K562 (cell line): ENCODE data around the gene VEGFB. TPM values are rescaled to one million over a fixed set of nuclear protein-coding genes. Genes with fewer than 3 reads are reported as not detected.

Experiments
- ATAC-seq: fragments of 200-7000 bp; cut with Tn5 transposase; 3 replicates; pipeline ENCODE4 v1.9.1; 2020; ENCODE audit warnings: moderate library complexity
- BruUV-seq: library from RNA; stranded (reverse); fragments of 400-500 nt; replicated peaks from 2 replicates; lab custom pipeline; 2021; lab: Mats Ljungman, UMichigan
- CTCF ChIA-PET: fragments of 300-600 bp; formaldehyde crosslinking; extraction: SDS; loops from one replicate; lab custom pipeline; 2021; ENCODE audit warnings: low intra/inter-chr PET ratio; lab: Yijun Ruan, JAX
- POLR2A ChIA-PET: fragments of 300-600, 350-650 bp; sonication (Branson Sonifier 250); formaldehyde crosslinking; extraction: SDS; loops from one replicate; lab custom pipeline; 2021; ENCODE audit warnings: antibody characterized with exemption, inconsistent platforms; lab: Yijun Ruan, JAX
- DNase-seq, 4 experiments: peaks; one replicate each; pipeline versions ENCODE4 v3.0.0 to v3.0.0-alpha.2; 2011 to 2018; ENCODE audit warnings: low spot score in 3 of 4, mixed read lengths in 3 of 4; ENCODE audit errors: extremely low read depth in 1 of 4
- FAIRE-seq: peaks from 2 replicates; lab custom pipeline; 2011; peaks lifted over from hg19 to GRCh38; lab: Jason Lieb, UNC
- H2AFZ ChIP-seq: 2 replicates; pipeline ENCODE4 v1.6.0; 2011; ENCODE audit warnings: low read depth, low read length, control low read depth, inconsistent platforms
- H3K27ac ChIP-seq: fragments of 200-600 bp; 3 replicates; pipeline ENCODE4 v1.8.0; 2011; ENCODE audit warnings: low read depth, mild to moderate bottlenecking, control low read depth, inconsistent platforms, low read length, moderate library complexity, mixed read lengths; ENCODE audit errors: extremely low read depth
- H3K27me3 ChIP-seq, 2 experiments: fragments of 300-600 bp in 1 of 2; 2 replicates in 1 of 2; 3 replicates in 1 of 2; pipeline versions ENCODE4 v1.6.0 to v1.8.0; 2011; ENCODE audit warnings: inconsistent platforms in 2 of 2, low read length in 2 of 2, mild to moderate bottlenecking in 1 of 2, mixed read lengths in 1 of 2, moderate library complexity in 1 of 2; ENCODE audit not compliant: control insufficient read depth in 2 of 2, insufficient read depth in 2 of 2
- H3K36me3 ChIP-seq: fragments of 300-600 bp; 3 replicates; pipeline ENCODE4 v1.8.0; 2011; ENCODE audit warnings: mild to moderate bottlenecking, low read length, inconsistent platforms; ENCODE audit not compliant: control insufficient read depth, insufficient read depth
- H3K4me1 ChIP-seq, 2 experiments: fragments of 200-600 bp in 1 of 2; replicated peaks in 1 of 2; 2 replicates in 1 of 2; 3 replicates in 1 of 2; pipeline versions ENCODE4 v1.5.1 to v1.8.0; 2011; ENCODE audit warnings: inconsistent platforms in 2 of 2, low read length in 2 of 2, mild to moderate bottlenecking in 1 of 2, mixed read lengths in 1 of 2, moderate library complexity in 1 of 2; ENCODE audit not compliant: control insufficient read depth in 2 of 2, insufficient read depth in 2 of 2
- H3K4me2 ChIP-seq: 2 replicates; pipeline ENCODE4 v1.6.1; 2011; ENCODE audit warnings: low read length, control low read depth, inconsistent platforms, mixed read lengths; ENCODE audit not compliant: insufficient read depth
- H3K4me3 ChIP-seq: fragments of 200-600 bp; sonication (generic), shearing (Covaris generic); 2 replicates; pipeline ENCODE4 v1.5.1; 2016; ENCODE audit warnings: control low read depth, inconsistent platforms
- H3K79me2 ChIP-seq: fragments of 200-600 bp; 3 replicates; pipeline ENCODE4 v1.8.0; 2011; ENCODE audit warnings: low read length, inconsistent platforms; ENCODE audit not compliant: control insufficient read depth, insufficient read depth
- H3K9ac ChIP-seq, 2 experiments: 2 replicates each; pipeline versions ENCODE4 v1.6.0 to v1.6.1; 2011; ENCODE audit warnings: low read depth in 2 of 2, low read length in 2 of 2, control low read depth in 1 of 2, inconsistent platforms in 1 of 2, mild to moderate bottlenecking in 1 of 2, mixed read lengths in 1 of 2; ENCODE audit not compliant: insufficient read depth in 1 of 2
- H3K9me1 ChIP-seq: one replicate; pipeline ENCODE4 v1.6.0; 2011; ENCODE audit warnings: inconsistent platforms, mild to moderate bottlenecking, low read length, moderate library complexity; ENCODE audit not compliant: control insufficient read depth, insufficient read depth
- H3K9me3 ChIP-seq: replicated peaks from 2 replicates; pipeline ENCODE4 v1.5.1; 2011; ENCODE audit warnings: low read depth, low read length, inconsistent platforms; ENCODE audit not compliant: control insufficient read depth, insufficient read depth
- H4K20me1 ChIP-seq: replicated peaks from 2 replicates; pipeline ENCODE4 v1.6.1; 2011; ENCODE audit warnings: low read length, inconsistent platforms, mixed read lengths; ENCODE audit not compliant: control insufficient read depth, insufficient read depth
- ATF2 ChIP-seq: sonication (generic); formaldehyde crosslinking; IDR thresholded peaks from 2 replicates; pipeline ENCODE4 v1.8.1; 2022; ENCODE audit warnings: missing genetic modification reagents
- DIDO1 ChIP-seq: fragments of 450-650 bp; IDR thresholded peaks from 2 replicates; pipeline ENCODE4 v1.6.1; 2016; ENCODE audit warnings: low read depth, missing biosample characterization, missing genetic modification characterization
- KLF1 ChIP-seq: fragments of 450-650 bp; IDR thresholded peaks from 2 replicates; pipeline ENCODE4 v1.6.1; 2016; ENCODE audit warnings: missing genetic modification characterization, missing compliant biosample characterization
- RBFOX2 ChIP-seq: fragments of 200-400 bp; formaldehyde crosslinking; IDR thresholded peaks from 2 replicates; pipeline ENCODE4 v1.6.1; 2017; ENCODE audit warnings: low read depth, mild to moderate bottlenecking, low read length, moderate library complexity
- RBM34 ChIP-seq: fragments of 200-400 bp; formaldehyde crosslinking; IDR thresholded peaks from 2 replicates; pipeline ENCODE4 v1.6.1; 2018; ENCODE audit warnings: low read length, borderline replicate concordance; ENCODE audit not compliant: insufficient read depth
- RNF219 ChIP-seq: fragments of 250-450 bp; sonication (Bioruptor Pico); IDR thresholded peaks from 2 replicates; pipeline ENCODE4 v1.5.0; 2022; ENCODE audit warnings: mild to moderate bottlenecking
- ZNF316 ChIP-seq: fragments of 450-650 bp; IDR thresholded peaks from 2 replicates; pipeline ENCODE4 v1.6.1; 2016
- ZNF75A ChIP-seq: fragments of 450-650 bp; formaldehyde crosslinking; IDR thresholded peaks from 2 replicates; pipeline ENCODE4 v1.4.0; 2020; ENCODE audit warnings: mild to moderate bottlenecking
- ZNF76 ChIP-seq: fragments of 250-450 bp; sonication (Bioruptor Pico); IDR thresholded peaks from 2 replicates; pipeline ENCODE4 v1.4.0; 2020; ENCODE audit warnings: mild to moderate bottlenecking, moderate library complexity, borderline replicate concordance
- WGBS: fragments of 100-300 bp; shearing (Covaris generic); methylation state at CpG from one replicate; pipeline ENCODE4 v1.1.6; 2016; ENCODE audit warnings: low coverage, mixed read lengths; ENCODE audit not compliant: insufficient coverage; ENCODE audit errors: missing lambda C conversion rate; 5-methylcytosine and 5-hydroxymethylcytosine counted together
- in situ Hi-C: fragments of 300-500 bp; cut with MboI; formaldehyde crosslinking; loops from 4 replicates; pipeline ENCODE4 v1.15.0; 2018; ENCODE audit warnings: inconsistent platforms, mixed read lengths
- intact Hi-C: fragments of 100-400 bp; cut with micrococcal nuclease; formaldehyde crosslinking; loops from 2 replicates; pipeline ENCODE4 v1.14.2; 2022
- polyA plus RNA-seq, 8 experiments: library from polyadenylated mRNA; depleted of rRNA in 4 of 8; stranded (reverse) in 5 of 8; unstranded in 3 of 8; fragments of >200 nt; fragmentation: Nextera tagmentation in 2 of 8; fragmentation: Illumina TruSeq in 1 of 8; extraction: Ambion mirVana in 2 of 8; extraction: Trizol in 1 of 8; gene quantifications; 2 replicates each; pipeline versions ENCODE4 v1.2.1 to v1.2.3, GENCODE V29; 2011 to 2014; ENCODE audit warnings: inconsistent platforms in 1 of 8, missing spikeins in 1 of 8
- total RNA-seq, 7 experiments: library from RNA; depleted of rRNA in 6 of 7; stranded (reverse); fragments of >200 nt in 6 of 7; fragmentation: Illumina TruSeq in 2 of 7; extraction: Trizol in 2 of 7; gene quantifications; 2 replicates each; pipeline versions ENCODE4 v1.2.1 to v1.2.3, GENCODE V29; 2011 to 2021; ENCODE audit warnings: low replicate concordance in 1 of 7

Gene VEGFB
- total and polyA plus RNA-seq, 9 of the 15 experiments (the other 6 are each of a cell fraction or from before 2014, with no cell fraction given): 11.0 to 83.4 (median 25.7) TPM

- TF ChIP-seq RNF219 (no peak), ZNF76 (no peak)
Observed at GRCh38 chr11:64253481-64253880, 19.1 kb downstream of the VEGFB start (continued).

- H2AFZ ChIP-seq: no peak overlapping the region
- ChIA-PET POLR2A (interaction anchor here (0.5 kb wide), 1 partner anchor 295 kb away, joined by 4 read pairs; no protein-coding TSS in a partner anchor), CTCF (no interaction called here)
- TF ChIP-seq ZNF75A (CRISPR knock-in tag) (no peak), RBM34 (no peak), KLF1 (tag) (no peak), ZNF316 (peak; percentile 49), DIDO1 (no peak), RBFOX2 (0 out of 2 replicates have a peak, but pooled peaks have one; percentile 37), ATF2 (CRISPR knock-in tag) (no peak)
- intact Hi-C loops: no loop called here
- no peak for DNase-seq
- no peak for FAIRE-seq
- H3K27ac ChIP-seq: no peak overlapping the region
- peaks cover 55% of the 10 kb centered on the region; the same call in 2 of the 3 replicates for H3K36me3 ChIP-seq
- in situ Hi-C loops: no loop called here
- peaks cover 27% of the 10 kb centered on the region for H3K79me2 ChIP-seq
- peak overlapping the region in 1 of 2 experiments; percentile 47; a peak in 2 of 4 replicates for H3K9ac ChIP-seq
- no peaks in the 10 kb centered on the region for H3K27me3 ChIP-seq
- 93% methylated on average over 5 of the region's 7 CpGs for WGBS
- no TSS peak for BruUV-seq
- peaks cover 14 to 78% of the 10 kb centered on the region in 2 experiments; a peak in 4 of 5 replicates for H3K4me1 ChIP-seq
- H3K9me1 ChIP-seq: no peaks in the 10 kb centered on the region
- no peak for ATAC-seq
- no peak overlapping the region for H3K4me2 ChIP-seq
- no peaks in the 10 kb centered on the region for H3K9me3 ChIP-seq
- no peak overlapping the region for H3K4me3 ChIP-seq
- H4K20me1 ChIP-seq: peaks cover 7% of the 10 kb centered on the region
Observed at GRCh38 chr11:64254326-64254725, 19.9 kb downstream of the VEGFB start.
